ENCODE data around the gene PLD6.

- TF ChIP-seq TCF7L2 (IDR thresholded peaks at IDR 0.05; ENCODE audit: low read depth, low read length) (no peak), POLR2AphosphoS5 (IDR thresholded peaks at IDR 0.05; ENCODE audit: low read depth, low read length) (no peak), SIN3A (IDR thresholded peaks at IDR 0.05; ENCODE audit: borderline replicate concordance, insufficient read depth, low read depth, low read length) (no peak)
- TF ChIP-seq, protein P1, sequence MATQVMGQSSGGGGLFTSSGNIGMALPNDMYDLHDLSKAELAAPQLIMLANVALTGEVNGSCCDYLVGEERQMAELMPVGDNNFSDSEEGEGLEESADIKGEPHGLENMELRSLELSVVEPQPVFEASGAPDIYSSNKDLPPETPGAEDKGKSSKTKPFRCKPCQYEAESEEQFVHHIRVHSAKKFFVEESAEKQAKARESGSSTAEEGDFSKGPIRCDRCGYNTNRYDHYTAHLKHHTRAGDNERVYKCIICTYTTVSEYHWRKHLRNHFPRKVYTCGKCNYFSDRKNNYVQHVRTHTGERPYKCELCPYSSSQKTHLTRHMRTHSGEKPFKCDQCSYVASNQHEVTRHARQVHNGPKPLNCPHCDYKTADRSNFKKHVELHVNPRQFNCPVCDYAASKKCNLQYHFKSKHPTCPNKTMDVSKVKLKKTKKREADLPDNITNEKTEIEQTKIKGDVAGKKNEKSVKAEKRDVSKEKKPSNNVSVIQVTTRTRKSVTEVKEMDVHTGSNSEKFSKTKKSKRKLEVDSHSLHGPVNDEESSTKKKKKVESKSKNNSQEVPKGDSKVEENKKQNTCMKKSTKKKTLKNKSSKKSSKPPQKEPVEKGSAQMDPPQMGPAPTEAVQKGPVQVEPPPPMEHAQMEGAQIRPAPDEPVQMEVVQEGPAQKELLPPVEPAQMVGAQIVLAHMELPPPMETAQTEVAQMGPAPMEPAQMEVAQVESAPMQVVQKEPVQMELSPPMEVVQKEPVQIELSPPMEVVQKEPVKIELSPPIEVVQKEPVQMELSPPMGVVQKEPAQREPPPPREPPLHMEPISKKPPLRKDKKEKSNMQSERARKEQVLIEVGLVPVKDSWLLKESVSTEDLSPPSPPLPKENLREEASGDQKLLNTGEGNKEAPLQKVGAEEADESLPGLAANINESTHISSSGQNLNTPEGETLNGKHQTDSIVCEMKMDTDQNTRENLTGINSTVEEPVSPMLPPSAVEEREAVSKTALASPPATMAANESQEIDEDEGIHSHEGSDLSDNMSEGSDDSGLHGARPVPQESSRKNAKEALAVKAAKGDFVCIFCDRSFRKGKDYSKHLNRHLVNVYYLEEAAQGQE (IDR thresholded peaks at IDR 0.05; ENCODE audit: insufficient read depth in 1 of 2, low read depth in 2 of 2, low read length in 1 of 2): no peak
- TF ChIP-seq, protein P2, sequence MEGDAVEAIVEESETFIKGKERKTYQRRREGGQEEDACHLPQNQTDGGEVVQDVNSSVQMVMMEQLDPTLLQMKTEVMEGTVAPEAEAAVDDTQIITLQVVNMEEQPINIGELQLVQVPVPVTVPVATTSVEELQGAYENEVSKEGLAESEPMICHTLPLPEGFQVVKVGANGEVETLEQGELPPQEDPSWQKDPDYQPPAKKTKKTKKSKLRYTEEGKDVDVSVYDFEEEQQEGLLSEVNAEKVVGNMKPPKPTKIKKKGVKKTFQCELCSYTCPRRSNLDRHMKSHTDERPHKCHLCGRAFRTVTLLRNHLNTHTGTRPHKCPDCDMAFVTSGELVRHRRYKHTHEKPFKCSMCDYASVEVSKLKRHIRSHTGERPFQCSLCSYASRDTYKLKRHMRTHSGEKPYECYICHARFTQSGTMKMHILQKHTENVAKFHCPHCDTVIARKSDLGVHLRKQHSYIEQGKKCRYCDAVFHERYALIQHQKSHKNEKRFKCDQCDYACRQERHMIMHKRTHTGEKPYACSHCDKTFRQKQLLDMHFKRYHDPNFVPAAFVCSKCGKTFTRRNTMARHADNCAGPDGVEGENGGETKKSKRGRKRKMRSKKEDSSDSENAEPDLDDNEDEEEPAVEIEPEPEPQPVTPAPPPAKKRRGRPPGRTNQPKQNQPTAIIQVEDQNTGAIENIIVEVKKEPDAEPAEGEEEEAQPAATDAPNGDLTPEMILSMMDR (IDR thresholded peaks at IDR 0.05): no peak
These were observed 51.2 kb downstream of the PLD6 start for GRCh38 chr17:17154981-17155380.
